Ishikawa (cell line): ENCODE measurements around the gene GDNF.

ENCODE experiments used
- CEBPB ChIP-seq: IDR thresholded peaks from 2 replicates; pipeline ENCODE4 v1.6.1; 2012
- CREB1 ChIP-seq: IDR thresholded peaks from 2 replicates; pipeline ENCODE4 v1.6.1; 2012; ENCODE audit warnings: low read depth
- EGR1 ChIP-seq: IDR thresholded peaks from 2 replicates; pipeline ENCODE4 v1.6.1; 2012
- EP300 ChIP-seq: IDR thresholded peaks from 2 replicates; pipeline ENCODE4 v1.6.1; 2012; ENCODE audit warnings: borderline replicate concordance
- NFIC ChIP-seq: IDR thresholded peaks from 2 replicates; pipeline ENCODE4 v1.6.1; 2012
- RAD21 ChIP-seq: IDR thresholded peaks from 2 replicates; pipeline ENCODE4 v1.6.1; 2012; ENCODE audit warnings: low read depth
- TAF1 ChIP-seq: IDR thresholded peaks from 2 replicates; pipeline ENCODE4 v1.6.1; 2012; ENCODE audit warnings: low read depth, mild to moderate bottlenecking
- TCF12 ChIP-seq: IDR thresholded peaks from 2 replicates; pipeline ENCODE4 v1.6.1; 2012; ENCODE audit warnings: low read depth
- TEAD4 ChIP-seq: IDR thresholded peaks from 2 replicates; pipeline ENCODE4 v1.6.1; 2012
- YY1 ChIP-seq: IDR thresholded peaks from 2 replicates; pipeline ENCODE4 v1.6.1; 2012; ENCODE audit warnings: low read depth
- ZBTB7A ChIP-seq: IDR thresholded peaks from 2 replicates; pipeline ENCODE4 v1.6.1; 2012; ENCODE audit warnings: low read depth
- TF ChIP-seq, protein P1 (sequence below): IDR thresholded peaks from 2 replicates; pipeline ENCODE4 v1.6.1; 2012
- TF ChIP-seq, protein P2 (sequence below): IDR thresholded peaks from 2 replicates; pipeline ENCODE4 v1.6.1; 2012
- TF ChIP-seq, protein P3 (sequence below): IDR thresholded peaks from 2 replicates; pipeline ENCODE4 v1.6.1; 2012; ENCODE audit warnings: low read depth, mild to moderate bottlenecking

DNA sequence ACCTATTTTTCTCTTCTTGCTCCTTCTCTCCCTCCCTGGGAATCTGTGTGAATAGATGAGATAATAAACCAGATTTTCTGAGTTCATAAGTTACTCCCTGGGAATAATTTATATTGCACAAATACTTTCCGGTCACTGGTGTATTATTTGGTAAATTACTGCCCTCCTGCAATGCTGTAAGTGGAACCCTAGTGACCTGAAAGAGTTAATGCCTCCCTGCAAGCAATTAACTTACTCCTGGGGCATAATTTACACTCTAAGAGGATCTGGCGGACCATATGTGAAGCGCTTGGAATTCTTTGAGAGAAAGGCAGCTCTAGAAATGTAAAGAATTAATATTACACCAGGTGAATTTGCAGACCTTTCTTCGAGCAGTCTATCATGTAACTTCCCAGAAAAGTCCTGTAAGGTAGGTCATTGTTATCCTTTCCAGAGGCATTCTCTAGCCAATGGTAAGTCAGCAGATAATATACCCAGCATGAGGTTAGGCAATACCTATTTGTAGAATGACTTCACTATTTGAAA, 7.0 kb upstream of the GDNF start:
- TF ChIP-seq, protein P1, sequence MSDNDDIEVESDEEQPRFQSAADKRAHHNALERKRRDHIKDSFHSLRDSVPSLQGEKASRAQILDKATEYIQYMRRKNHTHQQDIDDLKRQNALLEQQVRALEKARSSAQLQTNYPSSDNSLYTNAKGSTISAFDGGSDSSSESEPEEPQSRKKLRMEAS = no peak
- TF ChIP-seq, protein P2, sequence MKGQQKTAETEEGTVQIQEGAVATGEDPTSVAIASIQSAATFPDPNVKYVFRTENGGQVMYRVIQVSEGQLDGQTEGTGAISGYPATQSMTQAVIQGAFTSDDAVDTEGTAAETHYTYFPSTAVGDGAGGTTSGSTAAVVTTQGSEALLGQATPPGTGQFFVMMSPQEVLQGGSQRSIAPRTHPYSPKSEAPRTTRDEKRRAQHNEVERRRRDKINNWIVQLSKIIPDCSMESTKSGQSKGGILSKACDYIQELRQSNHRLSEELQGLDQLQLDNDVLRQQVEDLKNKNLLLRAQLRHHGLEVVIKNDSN = no peak
- TF ChIP-seq CEBPB (no peak), YY1 (no peak), EGR1 (no peak), CREB1 (no peak), TAF1 (no peak), EP300 (no peak), TEAD4 (no peak), RAD21 (no peak), TCF12 (no peak), ZBTB7A (no peak), NFIC (no peak)
- TF ChIP-seq, protein P3, sequence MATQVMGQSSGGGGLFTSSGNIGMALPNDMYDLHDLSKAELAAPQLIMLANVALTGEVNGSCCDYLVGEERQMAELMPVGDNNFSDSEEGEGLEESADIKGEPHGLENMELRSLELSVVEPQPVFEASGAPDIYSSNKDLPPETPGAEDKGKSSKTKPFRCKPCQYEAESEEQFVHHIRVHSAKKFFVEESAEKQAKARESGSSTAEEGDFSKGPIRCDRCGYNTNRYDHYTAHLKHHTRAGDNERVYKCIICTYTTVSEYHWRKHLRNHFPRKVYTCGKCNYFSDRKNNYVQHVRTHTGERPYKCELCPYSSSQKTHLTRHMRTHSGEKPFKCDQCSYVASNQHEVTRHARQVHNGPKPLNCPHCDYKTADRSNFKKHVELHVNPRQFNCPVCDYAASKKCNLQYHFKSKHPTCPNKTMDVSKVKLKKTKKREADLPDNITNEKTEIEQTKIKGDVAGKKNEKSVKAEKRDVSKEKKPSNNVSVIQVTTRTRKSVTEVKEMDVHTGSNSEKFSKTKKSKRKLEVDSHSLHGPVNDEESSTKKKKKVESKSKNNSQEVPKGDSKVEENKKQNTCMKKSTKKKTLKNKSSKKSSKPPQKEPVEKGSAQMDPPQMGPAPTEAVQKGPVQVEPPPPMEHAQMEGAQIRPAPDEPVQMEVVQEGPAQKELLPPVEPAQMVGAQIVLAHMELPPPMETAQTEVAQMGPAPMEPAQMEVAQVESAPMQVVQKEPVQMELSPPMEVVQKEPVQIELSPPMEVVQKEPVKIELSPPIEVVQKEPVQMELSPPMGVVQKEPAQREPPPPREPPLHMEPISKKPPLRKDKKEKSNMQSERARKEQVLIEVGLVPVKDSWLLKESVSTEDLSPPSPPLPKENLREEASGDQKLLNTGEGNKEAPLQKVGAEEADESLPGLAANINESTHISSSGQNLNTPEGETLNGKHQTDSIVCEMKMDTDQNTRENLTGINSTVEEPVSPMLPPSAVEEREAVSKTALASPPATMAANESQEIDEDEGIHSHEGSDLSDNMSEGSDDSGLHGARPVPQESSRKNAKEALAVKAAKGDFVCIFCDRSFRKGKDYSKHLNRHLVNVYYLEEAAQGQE = no peak
